ENCODE results near the gene WDFY4.

DNA sequence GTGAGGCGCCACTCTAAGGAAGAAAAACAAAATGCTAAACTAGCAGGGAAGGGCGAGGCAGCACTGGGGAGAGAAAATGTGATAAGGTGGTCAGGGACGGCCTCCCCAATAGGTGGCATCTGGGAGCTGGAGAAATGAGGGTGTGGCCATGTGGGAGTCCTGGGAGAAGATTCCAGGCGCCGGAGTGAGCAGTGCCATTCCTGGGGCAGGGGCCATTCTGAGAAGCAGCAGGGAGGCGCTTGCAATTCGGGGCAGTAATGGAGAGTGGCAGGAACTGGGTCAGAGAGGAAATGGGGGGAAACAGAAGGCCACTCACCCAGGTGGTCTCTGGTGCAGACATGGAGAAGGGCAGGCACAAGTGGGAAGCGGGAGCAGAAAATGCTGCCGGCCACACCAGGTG, 316.7 kb downstream of the WDFY4 start:
- TF ChIP-seq, protein P1, sequence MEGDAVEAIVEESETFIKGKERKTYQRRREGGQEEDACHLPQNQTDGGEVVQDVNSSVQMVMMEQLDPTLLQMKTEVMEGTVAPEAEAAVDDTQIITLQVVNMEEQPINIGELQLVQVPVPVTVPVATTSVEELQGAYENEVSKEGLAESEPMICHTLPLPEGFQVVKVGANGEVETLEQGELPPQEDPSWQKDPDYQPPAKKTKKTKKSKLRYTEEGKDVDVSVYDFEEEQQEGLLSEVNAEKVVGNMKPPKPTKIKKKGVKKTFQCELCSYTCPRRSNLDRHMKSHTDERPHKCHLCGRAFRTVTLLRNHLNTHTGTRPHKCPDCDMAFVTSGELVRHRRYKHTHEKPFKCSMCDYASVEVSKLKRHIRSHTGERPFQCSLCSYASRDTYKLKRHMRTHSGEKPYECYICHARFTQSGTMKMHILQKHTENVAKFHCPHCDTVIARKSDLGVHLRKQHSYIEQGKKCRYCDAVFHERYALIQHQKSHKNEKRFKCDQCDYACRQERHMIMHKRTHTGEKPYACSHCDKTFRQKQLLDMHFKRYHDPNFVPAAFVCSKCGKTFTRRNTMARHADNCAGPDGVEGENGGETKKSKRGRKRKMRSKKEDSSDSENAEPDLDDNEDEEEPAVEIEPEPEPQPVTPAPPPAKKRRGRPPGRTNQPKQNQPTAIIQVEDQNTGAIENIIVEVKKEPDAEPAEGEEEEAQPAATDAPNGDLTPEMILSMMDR (IDR thresholded peaks at IDR 0.05; ENCODE audit: extremely low read depth in 1 of 2, insufficient read depth in 1 of 2, low read depth in 1 of 2, low read length in 2 of 2) = no peak
- TF ChIP-seq GATA2 (IDR thresholded peaks at IDR 0.05; ENCODE audit: insufficient read depth, insufficient read length, low read depth, low read length) = no peak
- TF ChIP-seq POLR2A (IDR thresholded peaks at IDR 0.05; ENCODE audit: low read depth, low read length) = no peak
- TF ChIP-seq POLR2AphosphoS5 (IDR thresholded peaks at IDR 0.05; ENCODE audit: insufficient read depth, low read depth, low read length) = no peak
- no peak for TF ChIP-seq EZH2 (IDR thresholded peaks at IDR 0.05; ENCODE audit: borderline replicate concordance, low read depth, low read length, severe bottlenecking)
- no peak for TF ChIP-seq JUN (IDR thresholded peaks at IDR 0.05; ENCODE audit: borderline replicate concordance, insufficient read depth, insufficient read length, low read depth)
